SKM-1 (cell line): ENCODE results near the gene SUMO2.

Experiments
- DNase-seq: peaks from one replicate; lab custom pipeline; 2025; ENCODE audit not compliant: unreplicated experiment; lab: John Stamatoyannopoulos, UW

SUMO2 gene

DNA sequence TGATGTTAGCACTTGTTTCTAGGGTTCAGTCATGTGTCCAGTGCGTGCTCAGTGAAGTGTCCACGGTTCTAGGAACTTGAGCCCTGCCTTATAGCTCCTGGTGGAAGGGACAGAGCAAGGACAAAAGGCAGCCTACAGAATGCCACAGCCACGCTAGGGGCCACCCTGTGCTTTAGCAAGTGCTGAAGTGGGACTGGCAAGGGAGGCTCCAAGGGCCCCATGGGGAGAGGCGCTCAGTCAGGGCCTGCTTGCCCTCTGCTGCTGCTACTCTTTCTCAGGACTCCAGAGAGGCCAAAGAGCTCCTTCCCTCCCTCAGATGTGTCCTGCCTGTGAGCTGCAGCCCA lies 58.0 kb downstream of the SUMO2 start:
- no peak for DNase-seq

DNA sequence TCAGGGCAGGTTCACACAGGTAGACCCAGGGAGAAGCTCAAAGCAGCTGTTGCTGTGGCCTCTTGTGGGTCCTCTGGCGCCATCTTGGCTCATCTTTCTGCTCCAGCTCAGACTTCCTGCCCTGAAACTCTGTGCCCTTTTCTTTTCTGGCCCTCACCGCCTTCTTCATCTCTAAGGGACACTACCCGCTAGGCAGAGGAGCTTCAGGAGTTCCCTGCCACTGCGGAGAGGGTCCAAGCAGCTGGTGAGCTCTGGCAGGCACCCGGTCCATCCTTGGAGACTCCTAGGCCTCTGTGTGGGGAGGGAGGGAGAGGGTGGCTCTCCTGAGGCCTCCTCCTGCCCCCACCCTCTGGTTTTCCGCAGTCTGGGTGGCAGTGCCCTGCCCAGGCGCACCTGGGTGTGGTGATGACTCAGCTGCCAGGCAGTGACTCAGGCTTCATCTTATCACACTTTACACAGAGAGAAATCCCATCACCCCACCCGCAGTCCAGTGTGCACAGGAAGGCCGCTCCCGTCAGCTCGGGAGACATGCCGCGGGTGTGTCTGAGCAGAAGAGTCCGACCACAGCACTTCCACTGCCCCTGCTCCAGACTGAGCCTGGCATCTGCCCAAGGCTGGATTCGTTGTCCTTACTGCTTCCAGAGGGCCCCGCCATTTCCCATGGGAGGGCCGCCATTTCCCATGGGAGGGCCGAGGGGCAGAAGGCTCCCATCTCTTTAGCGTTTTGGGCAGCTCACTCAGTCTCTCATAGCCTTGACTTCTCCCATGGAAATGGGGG lies 58.5 kb downstream of the SUMO2 start:
- no peak for DNase-seq

DNA sequence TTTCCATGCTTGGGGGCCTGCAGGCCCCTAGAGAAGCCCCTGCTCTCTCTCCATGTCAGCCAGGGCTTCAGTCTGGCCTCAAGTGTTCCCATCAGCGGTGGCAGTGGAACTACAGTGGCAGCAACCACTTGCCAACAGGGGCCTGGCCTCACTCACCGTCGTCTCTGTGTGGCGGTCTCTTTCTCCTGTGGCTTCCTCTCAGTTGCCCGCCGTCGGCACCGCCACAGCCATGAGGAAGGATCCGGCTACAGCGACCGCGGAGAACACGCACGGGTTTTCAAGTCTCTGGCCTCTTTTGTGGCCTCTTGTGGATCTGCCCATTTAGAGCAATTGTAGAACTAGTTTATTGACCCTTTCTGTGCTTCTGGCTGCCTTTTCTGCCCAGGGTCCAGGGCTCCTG lies 64.5 kb downstream of the SUMO2 start:
- no peak for DNase-seq

DNA sequence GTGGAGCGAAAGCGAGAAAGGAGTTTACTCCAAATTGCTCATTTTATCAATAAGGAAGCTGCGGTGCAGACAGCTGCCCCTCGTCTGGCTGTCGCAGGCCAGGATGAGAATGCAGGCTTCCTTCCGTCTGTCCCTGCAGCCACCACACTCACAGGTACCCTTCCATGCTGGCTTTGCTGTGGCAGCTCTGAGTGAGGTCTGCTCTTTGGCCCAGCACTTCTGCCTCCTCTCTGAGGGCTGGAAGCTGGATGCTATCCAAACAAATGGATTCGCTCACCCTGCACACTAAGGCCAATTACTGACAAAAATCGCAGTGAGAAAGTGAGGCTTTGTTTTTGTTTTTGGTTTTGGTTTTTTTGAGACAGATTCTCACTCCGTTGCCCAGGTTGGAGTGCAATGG lies 66.0 kb downstream of the SUMO2 start:
- DNase-seq, result no peak
